AG09319 (cell line): Measurements from ENCODE around the gene USP17L12.
"Not testable (repeated sequence)": the region's sequence is repeated elsewhere in the genome, so short reads cannot be mapped to it uniquely, and the experiment has no call there.

Source experiments
- DNase-seq: peaks from one replicate; pipeline ENCODE4 v3.0.0-alpha.2; 2010; ENCODE audit warnings: low read depth; ENCODE audit errors: extremely low read depth

USP17L12 gene

GRCh38 chr4:9219852-9220251 lies at the start of gene USP17L12:
Gene USP17L12, plus strand, starts transcription at chr4:9220152. Its CDS starts 0 bp downstream, at chr4:9220152.
- not testable (repeated sequence) for DNase-seq

- DNase-seq = not testable (repeated sequence)
These were observed 9.6 kb upstream of the USP17L12 start, which contains the start of gene USP17L10 for GRCh38 chr4:9210357-9210756. Gene USP17L10, plus strand, starts transcription at chr4:9210657. Its CDS starts 0 bp downstream, at chr4:9210657.

GRCh38 chr4:9214701-9215100 lies 5.3 kb upstream of the USP17L12 start:
- DNase-seq = not testable (repeated sequence)

- DNase-seq = not testable (repeated sequence)
These were observed 4.8 kb upstream of the USP17L12 start, which contains the start of gene USP17L11 for GRCh38 chr4:9215105-9215504. Gene USP17L11, plus strand, starts transcription at chr4:9215405. Its CDS starts 0 bp downstream, at chr4:9215405.

GRCh38 chr4:9224596-9224995 lies 4.6 kb downstream of the USP17L12 start, which contains the start of gene USP17L13:
Gene USP17L13, plus strand, starts transcription at chr4:9224896. Its CDS starts 0 bp downstream, at chr4:9224896.
- DNase-seq = not testable (repeated sequence)

- DNase-seq = not testable (repeated sequence)
These were observed 10.3 kb downstream of the USP17L12 start for GRCh38 chr4:9230249-9230648.

- not testable (repeated sequence) for DNase-seq
These were observed 14.1 kb downstream of the USP17L12 start, which contains the start of gene USP17L15 for GRCh38 chr4:9234085-9234484. Gene USP17L15, plus strand, starts transcription at chr4:9234385. Its CDS starts 0 bp downstream, at chr4:9234385.

GRCh38 chr4:9238461-9238860 lies 18.5 kb downstream of the USP17L12 start:
- DNase-seq = not testable (repeated sequence)

- DNase-seq = not testable (repeated sequence)
These were observed 23.6 kb downstream of the USP17L12 start, which contains the start of gene USP17L17 for GRCh38 chr4:9243579-9243978. Gene USP17L17, plus strand, starts transcription at chr4:9243879. Its CDS starts 0 bp downstream, at chr4:9243879.

GRCh38 chr4:9247953-9248680 lies 28.2 kb downstream of the USP17L12 start, which contains the start of gene USP17L18:
Gene USP17L18, plus strand, starts transcription at chr4:9248630. Its CDS starts 0 bp downstream, at chr4:9248630.
- DNase-seq = not testable (repeated sequence)

- not testable (repeated sequence) for DNase-seq
These were observed 33.1 kb downstream of the USP17L12 start, which contains the start of gene USP17L19 for GRCh38 chr4:9253078-9253477. Gene USP17L19, plus strand, starts transcription at chr4:9253378. Its CDS starts 0 bp downstream, at chr4:9253378.

GRCh38 chr4:9257824-9258223 lies 37.9 kb downstream of the USP17L12 start, which contains the start of gene USP17L20:
Gene USP17L20, plus strand, starts transcription at chr4:9258124. Its CDS starts 0 bp downstream, at chr4:9258124.
- not testable (repeated sequence) for DNase-seq

GRCh38 chr4:9262572-9262971 lies 42.6 kb downstream of the USP17L12 start, which contains the start of gene USP17L21:
Gene USP17L21, plus strand, starts transcription at chr4:9262872. Its CDS starts 0 bp downstream, at chr4:9262872.
- DNase-seq = not testable (repeated sequence)

GRCh38 chr4:9267319-9267718 lies 47.4 kb downstream of the USP17L12 start, which contains the start of gene USP17L22:
Gene USP17L22, plus strand, starts transcription at chr4:9267619. Its CDS starts 0 bp downstream, at chr4:9267619.
- DNase-seq = not testable (repeated sequence)
